22Rv1 (cell line): ENCODE data around the gene DENND4A.

Source experiments
- H3K27ac ChIP-seq: fragments of 450-650 bp; 2 replicates; pipeline ENCODE4 v1.5.1; 2017
- CTCF ChIP-seq: fragments of 450-650 bp; IDR thresholded peaks from 2 replicates; pipeline ENCODE4 v1.5.1; 2017; ENCODE audit warnings: mild to moderate bottlenecking
- ZFX ChIP-seq: fragments of 450-650 bp; IDR thresholded peaks from 2 replicates; pipeline ENCODE4 v1.6.1; 2017; ENCODE audit warnings: antibody characterized with exemption, borderline replicate concordance

DENND4A gene

GRCh38 chr15:65659502-65660052, 132.5 kb downstream of the DENND4A start:
- no peak overlapping the region for H3K27ac ChIP-seq

GRCh38 chr15:65655457-65655856, 136.6 kb downstream of the DENND4A start:
- TF ChIP-seq CTCF (no peak), ZFX (no peak)
- H3K27ac ChIP-seq = no peak overlapping the region

More at GRCh38 chr15:65659502-65660052, 132.5 kb downstream of the DENND4A start:
- TF ChIP-seq CTCF (no peak), ZFX (no peak)

GRCh38 chr15:65655026-65655425, 137.1 kb downstream of the DENND4A start:
- H3K27ac ChIP-seq = no peak overlapping the region
- TF ChIP-seq ZFX (no peak), CTCF (no peak)

GRCh38 chr15:65653801-65654521, 138.1 kb downstream of the DENND4A start:
- TF ChIP-seq CTCF (no peak), ZFX (no peak)
- no peak overlapping the region for H3K27ac ChIP-seq

- H3K27ac ChIP-seq = no peak overlapping the region
- no peak for TF ChIP-seq CTCF
- no peak for TF ChIP-seq ZFX
Measured at GRCh38 chr15:65653341-65653740, 138.8 kb downstream of the DENND4A start.

GRCh38 chr15:65651831-65652749, 140.0 kb downstream of the DENND4A start:
- no peak for TF ChIP-seq ZFX
- TF ChIP-seq CTCF = no peak
- H3K27ac ChIP-seq = no peak overlapping the region

- TF ChIP-seq CTCF = no peak
- TF ChIP-seq ZFX = no peak
- no peak overlapping the region for H3K27ac ChIP-seq
Measured at GRCh38 chr15:65651042-65651322, 141.1 kb downstream of the DENND4A start.
